ENCODE measurements around the gene SPOCD1.

Gene SPOCD1

DNA sequence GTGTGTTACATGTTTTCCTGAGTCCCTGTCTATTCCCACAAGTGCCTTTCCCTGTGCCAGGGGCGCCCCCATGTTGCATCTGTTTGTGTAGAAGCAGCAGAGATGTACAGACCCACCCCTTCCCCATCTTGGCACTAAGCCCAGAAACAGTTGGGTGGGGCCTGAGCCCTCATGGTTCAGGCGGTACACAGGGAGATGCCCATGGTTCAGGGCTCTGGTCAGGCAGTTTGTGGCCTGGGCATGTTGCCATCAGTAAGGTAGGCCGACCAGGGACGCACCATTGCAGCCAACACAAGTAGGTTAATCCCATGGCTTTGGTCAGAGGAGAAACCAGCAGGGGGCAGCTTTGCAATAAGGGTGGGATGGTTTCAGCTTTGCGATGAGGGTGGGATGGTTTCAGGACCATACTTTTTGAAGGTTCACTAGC is 50.8 kb downstream of the SPOCD1 start (continued):
- TF ChIP-seq, protein P1, sequence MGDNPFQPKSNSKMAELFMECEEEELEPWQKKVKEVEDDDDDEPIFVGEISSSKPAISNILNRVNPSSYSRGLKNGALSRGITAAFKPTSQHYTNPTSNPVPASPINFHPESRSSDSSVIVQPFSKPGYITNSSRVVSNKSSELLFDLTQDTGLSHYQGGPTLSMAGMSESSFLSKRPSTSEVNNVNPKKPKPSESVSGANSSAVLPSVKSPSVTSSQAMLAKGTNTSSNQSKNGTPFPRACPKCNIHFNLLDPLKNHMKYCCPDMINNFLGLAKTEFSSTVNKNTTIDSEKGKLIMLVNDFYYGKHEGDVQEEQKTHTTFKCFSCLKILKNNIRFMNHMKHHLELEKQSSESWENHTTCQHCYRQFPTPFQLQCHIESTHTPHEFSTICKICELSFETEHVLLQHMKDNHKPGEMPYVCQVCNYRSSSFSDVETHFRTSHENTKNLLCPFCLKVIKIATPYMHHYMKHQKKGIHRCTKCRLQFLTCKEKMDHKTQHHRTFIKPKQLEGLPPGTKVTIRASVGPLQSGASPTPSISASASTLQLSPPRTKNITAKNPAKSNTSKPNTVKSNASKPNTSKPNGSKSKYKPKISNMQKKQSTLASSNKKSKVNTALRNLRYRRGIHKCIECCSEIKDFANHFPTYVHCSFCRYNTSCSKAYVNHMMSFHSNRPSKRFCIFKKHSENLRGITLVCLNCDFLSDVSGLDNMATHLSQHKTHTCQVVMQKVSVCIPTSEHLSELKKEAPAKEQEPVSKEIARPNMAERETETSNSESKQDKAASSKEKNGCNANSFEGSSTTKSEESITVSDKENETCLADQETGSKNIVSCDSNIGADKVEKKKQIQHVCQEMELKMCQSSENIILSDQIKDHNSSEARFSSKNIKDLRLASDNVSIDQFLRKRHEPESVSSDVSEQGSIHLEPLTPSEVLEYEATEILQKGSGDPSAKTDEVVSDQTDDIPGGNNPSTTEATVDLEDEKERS (tag by site-specific recombination; IDR thresholded peaks at IDR 0.05), result no peak
- TF ChIP-seq BCL11B (tag by site-specific recombination; IDR thresholded peaks at IDR 0.05; ENCODE audit: low read depth), result no peak
- no peak for TF ChIP-seq ZFP3 (tag by site-specific recombination; IDR thresholded peaks at IDR 0.05; ENCODE audit: low read depth)
- peak; percentile 22; the same call in 1 of the 2 replicates for TF ChIP-seq KLF7 (tag by site-specific recombination; IDR thresholded peaks at IDR 0.05; ENCODE audit: borderline replicate concordance)
- no peak for TF ChIP-seq ZNF544 (tag by site-specific recombination; IDR thresholded peaks at IDR 0.05)
- TF ChIP-seq, protein P2, sequence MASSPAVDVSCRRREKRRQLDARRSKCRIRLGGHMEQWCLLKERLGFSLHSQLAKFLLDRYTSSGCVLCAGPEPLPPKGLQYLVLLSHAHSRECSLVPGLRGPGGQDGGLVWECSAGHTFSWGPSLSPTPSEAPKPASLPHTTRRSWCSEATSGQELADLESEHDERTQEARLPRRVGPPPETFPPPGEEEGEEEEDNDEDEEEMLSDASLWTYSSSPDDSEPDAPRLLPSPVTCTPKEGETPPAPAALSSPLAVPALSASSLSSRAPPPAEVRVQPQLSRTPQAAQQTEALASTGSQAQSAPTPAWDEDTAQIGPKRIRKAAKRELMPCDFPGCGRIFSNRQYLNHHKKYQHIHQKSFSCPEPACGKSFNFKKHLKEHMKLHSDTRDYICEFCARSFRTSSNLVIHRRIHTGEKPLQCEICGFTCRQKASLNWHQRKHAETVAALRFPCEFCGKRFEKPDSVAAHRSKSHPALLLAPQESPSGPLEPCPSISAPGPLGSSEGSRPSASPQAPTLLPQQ (tag by site-specific recombination; IDR thresholded peaks at IDR 0.05), result no peak
- TF ChIP-seq ZNF366 (tag by site-specific recombination; conservative IDR thresholded peaks at IDR 0.05), result no peak
- TF ChIP-seq ZNF555 (tag by site-specific recombination; conservative IDR thresholded peaks at IDR 0.05), result no peak
- TF ChIP-seq, protein P3, sequence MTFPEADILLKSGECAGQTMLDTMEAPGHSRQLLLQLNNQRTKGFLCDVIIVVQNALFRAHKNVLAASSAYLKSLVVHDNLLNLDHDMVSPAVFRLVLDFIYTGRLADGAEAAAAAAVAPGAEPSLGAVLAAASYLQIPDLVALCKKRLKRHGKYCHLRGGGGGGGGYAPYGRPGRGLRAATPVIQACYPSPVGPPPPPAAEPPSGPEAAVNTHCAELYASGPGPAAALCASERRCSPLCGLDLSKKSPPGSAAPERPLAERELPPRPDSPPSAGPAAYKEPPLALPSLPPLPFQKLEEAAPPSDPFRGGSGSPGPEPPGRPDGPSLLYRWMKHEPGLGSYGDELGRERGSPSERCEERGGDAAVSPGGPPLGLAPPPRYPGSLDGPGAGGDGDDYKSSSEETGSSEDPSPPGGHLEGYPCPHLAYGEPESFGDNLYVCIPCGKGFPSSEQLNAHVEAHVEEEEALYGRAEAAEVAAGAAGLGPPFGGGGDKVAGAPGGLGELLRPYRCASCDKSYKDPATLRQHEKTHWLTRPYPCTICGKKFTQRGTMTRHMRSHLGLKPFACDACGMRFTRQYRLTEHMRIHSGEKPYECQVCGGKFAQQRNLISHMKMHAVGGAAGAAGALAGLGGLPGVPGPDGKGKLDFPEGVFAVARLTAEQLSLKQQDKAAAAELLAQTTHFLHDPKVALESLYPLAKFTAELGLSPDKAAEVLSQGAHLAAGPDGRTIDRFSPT (tag by site-specific recombination; IDR thresholded peaks at IDR 0.05), result peak; percentile 23
- no peak for TF ChIP-seq ZNF391 (tag by site-specific recombination; IDR thresholded peaks at IDR 0.05; ENCODE audit: borderline replicate concordance, low read depth)
- TF ChIP-seq GFI1B (tag by site-specific recombination; IDR thresholded peaks at IDR 0.05), result no peak
- TF ChIP-seq, protein P4, sequence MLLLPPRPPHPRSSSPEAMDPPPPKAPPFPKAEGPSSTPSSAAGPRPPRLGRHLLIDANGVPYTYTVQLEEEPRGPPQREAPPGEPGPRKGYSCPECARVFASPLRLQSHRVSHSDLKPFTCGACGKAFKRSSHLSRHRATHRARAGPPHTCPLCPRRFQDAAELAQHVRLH (tag by site-specific recombination; IDR thresholded peaks at IDR 0.05), result no peak
- TF ChIP-seq, protein P5, sequence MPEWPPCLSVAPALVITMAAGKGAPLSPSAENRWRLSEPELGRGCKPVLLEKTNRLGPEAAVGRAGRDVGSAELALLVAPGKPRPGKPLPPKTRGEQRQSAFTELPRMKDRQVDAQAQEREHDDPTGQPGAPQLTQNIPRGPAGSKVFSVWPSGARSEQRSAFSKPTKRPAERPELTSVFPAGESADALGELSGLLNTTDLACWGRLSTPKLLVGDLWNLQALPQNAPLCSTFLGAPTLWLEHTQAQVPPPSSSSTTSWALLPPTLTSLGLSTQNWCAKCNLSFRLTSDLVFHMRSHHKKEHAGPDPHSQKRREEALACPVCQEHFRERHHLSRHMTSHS (tag by site-specific recombination; IDR thresholded peaks at IDR 0.05), result no peak
- no peak for TF ChIP-seq ZNF768 (tag by site-specific recombination; IDR thresholded peaks at IDR 0.05)
- TF ChIP-seq ZFP69B (tag by site-specific recombination; IDR thresholded peaks at IDR 0.05), result no peak
- TF ChIP-seq GLI2 (tag by site-specific recombination; IDR thresholded peaks at IDR 0.05; ENCODE audit: borderline replicate concordance, low read depth), result no peak
- TF ChIP-seq, protein P6, sequence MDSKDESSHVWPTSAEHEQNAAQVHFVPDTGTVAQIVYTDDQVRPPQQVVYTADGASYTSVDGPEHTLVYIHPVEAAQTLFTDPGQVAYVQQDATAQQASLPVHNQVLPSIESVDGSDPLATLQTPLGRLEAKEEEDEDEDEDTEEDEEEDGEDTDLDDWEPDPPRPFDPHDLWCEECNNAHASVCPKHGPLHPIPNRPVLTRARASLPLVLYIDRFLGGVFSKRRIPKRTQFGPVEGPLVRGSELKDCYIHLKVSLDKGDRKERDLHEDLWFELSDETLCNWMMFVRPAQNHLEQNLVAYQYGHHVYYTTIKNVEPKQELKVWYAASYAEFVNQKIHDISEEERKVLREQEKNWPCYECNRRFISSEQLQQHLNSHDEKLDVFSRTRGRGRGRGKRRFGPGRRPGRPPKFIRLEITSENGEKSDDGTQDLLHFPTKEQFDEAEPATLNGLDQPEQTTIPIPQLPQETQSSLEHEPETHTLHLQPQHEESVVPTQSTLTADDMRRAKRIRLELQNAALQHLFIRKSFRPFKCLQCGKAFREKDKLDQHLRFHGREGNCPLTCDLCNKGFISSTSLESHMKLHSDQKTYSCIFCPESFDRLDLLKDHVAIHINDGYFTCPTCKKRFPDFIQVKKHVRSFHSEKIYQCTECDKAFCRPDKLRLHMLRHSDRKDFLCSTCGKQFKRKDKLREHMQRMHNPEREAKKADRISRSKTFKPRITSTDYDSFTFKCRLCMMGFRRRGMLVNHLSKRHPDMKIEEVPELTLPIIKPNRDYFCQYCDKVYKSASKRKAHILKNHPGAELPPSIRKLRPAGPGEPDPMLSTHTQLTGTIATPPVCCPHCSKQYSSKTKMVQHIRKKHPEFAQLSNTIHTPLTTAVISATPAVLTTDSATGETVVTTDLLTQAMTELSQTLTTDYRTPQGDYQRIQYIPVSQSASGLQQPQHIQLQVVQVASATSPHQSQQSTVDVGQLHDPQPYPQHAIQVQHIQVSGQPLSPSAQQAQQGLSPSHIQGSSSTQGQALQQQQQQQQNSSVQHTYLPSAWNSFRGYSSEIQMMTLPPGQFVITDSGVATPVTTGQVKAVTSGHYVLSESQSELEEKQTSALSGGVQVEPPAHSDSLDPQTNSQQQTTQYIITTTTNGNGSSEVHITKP (tag by site-specific recombination; IDR thresholded peaks at IDR 0.05), result peak; percentile 92
- TF ChIP-seq GLIS2 (tag by site-specific recombination; IDR thresholded peaks at IDR 0.05), result peak; percentile 10; the same call in 1 of the 2 replicates
- TF ChIP-seq, protein P7, sequence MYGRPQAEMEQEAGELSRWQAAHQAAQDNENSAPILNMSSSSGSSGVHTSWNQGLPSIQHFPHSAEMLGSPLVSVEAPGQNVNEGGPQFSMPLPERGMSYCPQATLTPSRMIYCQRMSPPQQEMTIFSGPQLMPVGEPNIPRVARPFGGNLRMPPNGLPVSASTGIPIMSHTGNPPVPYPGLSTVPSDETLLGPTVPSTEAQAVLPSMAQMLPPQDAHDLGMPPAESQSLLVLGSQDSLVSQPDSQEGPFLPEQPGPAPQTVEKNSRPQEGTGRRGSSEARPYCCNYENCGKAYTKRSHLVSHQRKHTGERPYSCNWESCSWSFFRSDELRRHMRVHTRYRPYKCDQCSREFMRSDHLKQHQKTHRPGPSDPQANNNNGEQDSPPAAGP (tag by site-specific recombination; IDR thresholded peaks at IDR 0.05), result no peak; the same call in 1 of the 2 replicates
- peak; percentile 45; the same call in 1 of the 2 replicates for TF ChIP-seq KLF1 (tag by site-specific recombination; IDR thresholded peaks at IDR 0.05)
- TF ChIP-seq ZNF184 (tag by site-specific recombination; IDR thresholded peaks at IDR 0.05), result no peak
- TF ChIP-seq ZNF2 (tag by site-specific recombination; IDR thresholded peaks at IDR 0.05), result no peak
- TF ChIP-seq, protein P8, sequence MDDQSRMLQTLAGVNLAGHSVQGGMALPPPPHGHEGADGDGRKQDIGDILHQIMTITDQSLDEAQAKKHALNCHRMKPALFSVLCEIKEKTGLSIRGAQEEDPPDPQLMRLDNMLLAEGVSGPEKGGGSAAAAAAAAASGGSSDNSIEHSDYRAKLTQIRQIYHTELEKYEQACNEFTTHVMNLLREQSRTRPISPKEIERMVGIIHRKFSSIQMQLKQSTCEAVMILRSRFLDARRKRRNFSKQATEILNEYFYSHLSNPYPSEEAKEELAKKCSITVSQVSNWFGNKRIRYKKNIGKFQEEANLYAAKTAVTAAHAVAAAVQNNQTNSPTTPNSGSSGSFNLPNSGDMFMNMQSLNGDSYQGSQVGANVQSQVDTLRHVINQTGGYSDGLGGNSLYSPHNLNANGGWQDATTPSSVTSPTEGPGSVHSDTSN (CRISPR knock-in tag; IDR thresholded peaks at IDR 0.05), result 0 out of 2 replicates have a peak, but pooled peaks have one; percentile 16

All from HEK293 (cell line).